Vagina (tissue), 2 donors: ENCODE data around the gene MALT1.

ENCODE experiments used
- POLR2AphosphoS5 ChIP-seq, 2 donors: sonication (generic); formaldehyde crosslinking; IDR thresholded peaks; one replicate each; pipeline ENCODE4 v1.9.0; 2017; ENCODE audit warnings: antibody characterized with exemption in 2 of 2, mild to moderate bottlenecking in 2 of 2, low read depth in 1 of 2; ENCODE audit not compliant: insufficient read depth in 1 of 2
- TF ChIP-seq, protein P1 (sequence below), 3 experiments: fragments of 450-650 bp in 2 of 3; fragments of 200-600 bp in 1 of 3; sonication (generic) in 1 of 3; IDR thresholded peaks; one replicate each; pipeline ENCODE4 v1.5.1; 2017 to 2019; ENCODE audit warnings: antibody characterized with exemption in 3 of 3, mild to moderate bottlenecking in 2 of 3, moderate library complexity in 2 of 3

- TF ChIP-seq, protein P1, sequence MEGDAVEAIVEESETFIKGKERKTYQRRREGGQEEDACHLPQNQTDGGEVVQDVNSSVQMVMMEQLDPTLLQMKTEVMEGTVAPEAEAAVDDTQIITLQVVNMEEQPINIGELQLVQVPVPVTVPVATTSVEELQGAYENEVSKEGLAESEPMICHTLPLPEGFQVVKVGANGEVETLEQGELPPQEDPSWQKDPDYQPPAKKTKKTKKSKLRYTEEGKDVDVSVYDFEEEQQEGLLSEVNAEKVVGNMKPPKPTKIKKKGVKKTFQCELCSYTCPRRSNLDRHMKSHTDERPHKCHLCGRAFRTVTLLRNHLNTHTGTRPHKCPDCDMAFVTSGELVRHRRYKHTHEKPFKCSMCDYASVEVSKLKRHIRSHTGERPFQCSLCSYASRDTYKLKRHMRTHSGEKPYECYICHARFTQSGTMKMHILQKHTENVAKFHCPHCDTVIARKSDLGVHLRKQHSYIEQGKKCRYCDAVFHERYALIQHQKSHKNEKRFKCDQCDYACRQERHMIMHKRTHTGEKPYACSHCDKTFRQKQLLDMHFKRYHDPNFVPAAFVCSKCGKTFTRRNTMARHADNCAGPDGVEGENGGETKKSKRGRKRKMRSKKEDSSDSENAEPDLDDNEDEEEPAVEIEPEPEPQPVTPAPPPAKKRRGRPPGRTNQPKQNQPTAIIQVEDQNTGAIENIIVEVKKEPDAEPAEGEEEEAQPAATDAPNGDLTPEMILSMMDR (IDR thresholded peaks at IDR 0.05): no peak
- TF ChIP-seq POLR2AphosphoS5 (IDR thresholded peaks at IDR 0.05; ENCODE audit: insufficient read depth in 1 of 2, low read depth in 1 of 2): no peak
Measured at GRCh38 chr18:58714259-58714658, 43.0 kb downstream of the MALT1 start.
